COR-L47 (cell line): ENCODE measurements around the gene PRKAR2A.
"Not testable (repeated sequence)": the region's sequence is repeated elsewhere in the genome, so short reads cannot be mapped to it uniquely, and the experiment has no call there.

Experiments
- DNase-seq: peaks from one replicate; lab custom pipeline; 2025; lab: John Stamatoyannopoulos, UW

PRKAR2A gene

DNA sequence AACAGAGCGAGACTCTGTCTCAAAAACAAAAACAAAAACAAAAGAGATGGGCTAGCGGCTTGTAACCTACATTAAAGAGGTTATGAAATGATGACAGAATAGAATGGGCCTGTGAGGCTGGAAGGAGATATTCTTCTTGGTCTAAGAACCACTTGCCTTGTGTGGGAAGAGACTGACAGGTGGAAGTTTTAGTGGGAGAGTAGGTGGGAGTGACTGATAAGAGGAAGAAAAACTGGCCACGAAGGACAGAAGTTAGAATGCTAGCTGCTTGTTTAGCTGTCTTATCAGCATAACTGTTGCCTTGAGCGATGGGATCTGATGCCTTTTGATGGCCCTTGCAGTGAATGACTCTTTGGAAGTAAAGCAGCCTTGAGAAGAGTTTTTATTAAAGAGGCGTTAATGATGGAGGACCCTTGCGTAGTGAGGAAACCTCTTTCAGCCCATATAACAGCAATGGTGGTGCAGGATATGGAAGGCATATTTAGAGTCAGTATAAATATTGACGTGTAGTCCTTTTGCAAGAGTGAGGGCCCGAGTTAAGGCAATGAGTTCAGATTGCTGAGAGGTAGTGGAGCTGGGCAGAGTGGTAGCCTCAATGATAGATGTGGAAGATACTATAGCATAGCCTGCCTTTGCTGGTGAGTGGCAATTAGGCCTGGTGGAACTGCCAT, 122.4 kb downstream of the PRKAR2A start:
- DNase-seq, result not testable (repeated sequence)

DNA sequence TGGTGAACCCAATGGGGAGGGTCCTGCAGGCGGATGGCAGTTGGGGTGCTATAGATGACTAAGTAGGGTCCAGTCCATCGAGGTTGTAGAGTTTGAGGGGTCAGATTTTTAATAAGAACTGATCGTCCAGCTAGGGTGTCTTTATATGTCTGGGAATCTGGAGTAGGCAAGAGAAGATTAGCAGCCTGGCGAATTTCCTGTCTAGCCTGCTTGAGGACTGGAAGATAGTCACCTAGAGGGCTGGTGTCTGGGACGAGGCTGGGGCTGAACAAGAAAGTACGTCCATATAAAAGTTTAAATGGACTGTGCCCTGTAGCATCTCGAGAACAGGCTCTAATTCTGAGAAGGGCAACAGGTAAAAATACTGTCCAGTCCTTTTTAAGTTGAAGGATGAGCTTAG, 123.9 kb downstream of the PRKAR2A start:
- DNase-seq, result no peak

DNA sequence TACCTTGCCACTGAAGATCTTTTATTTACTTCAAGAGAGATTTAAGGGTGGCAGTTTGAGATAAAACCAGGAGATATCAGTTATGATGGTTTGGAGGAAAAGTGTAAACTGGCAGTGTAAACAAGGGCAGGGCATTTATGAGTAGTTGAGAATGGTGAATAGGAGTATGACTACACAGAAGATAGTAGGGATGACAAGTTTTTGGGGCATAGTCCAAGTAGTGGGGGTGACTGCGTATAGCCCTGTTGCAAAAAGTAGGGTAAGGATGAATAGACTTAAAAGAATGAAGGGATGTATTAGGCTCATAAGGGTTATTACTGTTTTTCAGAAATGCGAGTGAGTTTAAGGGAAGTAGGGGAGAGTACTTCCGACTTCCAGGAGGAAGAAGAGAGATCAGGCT, 124.4 kb downstream of the PRKAR2A start:
- not testable (repeated sequence) for DNase-seq

DNA sequence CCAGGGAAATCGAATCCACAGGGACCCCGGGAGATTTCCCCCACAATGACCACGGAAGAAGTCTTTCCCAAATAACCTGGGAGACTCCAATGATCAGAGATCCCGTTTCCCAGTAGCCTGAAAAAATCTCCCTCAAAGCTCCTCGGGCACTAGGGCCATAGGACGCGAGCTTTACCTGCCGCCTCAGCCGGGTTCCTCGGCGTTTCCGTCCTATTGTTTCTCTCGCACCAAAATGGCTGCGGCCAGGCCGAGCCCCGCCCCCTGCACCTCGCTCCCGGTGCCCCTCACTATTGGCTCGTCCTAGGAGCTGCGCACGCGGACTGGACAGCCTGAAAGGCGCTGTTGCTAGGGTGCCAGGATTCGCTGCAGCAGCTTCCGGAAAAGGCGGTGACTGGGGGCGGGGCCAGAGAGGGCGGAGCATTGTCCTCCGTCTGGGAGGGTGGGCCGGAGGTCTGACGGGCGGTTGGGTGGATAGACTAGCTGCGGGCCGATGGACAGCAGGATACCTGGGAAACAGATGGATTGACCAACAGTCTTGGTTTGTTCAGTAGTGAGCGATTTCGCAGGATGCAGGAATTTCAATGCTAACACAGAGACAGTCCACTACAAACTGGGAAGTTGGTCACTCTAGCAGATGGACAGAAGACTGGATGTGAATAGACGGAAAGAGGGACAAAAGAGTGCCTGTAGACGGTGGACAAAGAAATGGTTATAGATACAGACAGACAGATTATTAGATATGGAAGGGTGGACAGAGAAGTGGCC, 130.5 kb downstream of the PRKAR2A start, which contains the start of gene IP6K2:
Gene IP6K2 (minus strand): TSS at position 240 of the 765 bp plus-strand sequence. CDS start 21,930 bp downstream, outside the sequence.
- DNase-seq, result peak; percentile 93

DNA sequence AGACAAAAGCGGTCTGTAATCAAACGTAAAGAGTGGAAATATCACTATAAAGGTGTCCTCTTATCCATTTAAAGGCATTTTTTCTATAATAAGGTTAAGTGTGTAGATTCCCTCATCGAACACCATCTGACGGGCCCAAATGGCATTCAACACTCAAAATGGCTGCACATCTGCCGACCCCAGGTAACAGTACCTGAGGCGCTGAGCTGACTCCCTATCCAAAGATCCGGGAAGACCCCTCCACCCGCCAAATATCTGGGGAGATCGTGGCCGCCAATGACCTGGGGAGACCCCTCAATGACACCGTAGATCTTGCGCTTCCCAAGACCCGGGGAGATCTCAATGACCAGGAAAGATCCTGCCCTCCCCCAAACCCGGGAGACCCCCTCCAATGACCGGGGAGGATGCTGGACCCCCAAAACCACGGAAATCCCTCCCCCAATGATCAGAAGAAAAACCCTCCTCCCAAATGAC, 131.1 kb downstream of the PRKAR2A start:
- no peak for DNase-seq

DNA sequence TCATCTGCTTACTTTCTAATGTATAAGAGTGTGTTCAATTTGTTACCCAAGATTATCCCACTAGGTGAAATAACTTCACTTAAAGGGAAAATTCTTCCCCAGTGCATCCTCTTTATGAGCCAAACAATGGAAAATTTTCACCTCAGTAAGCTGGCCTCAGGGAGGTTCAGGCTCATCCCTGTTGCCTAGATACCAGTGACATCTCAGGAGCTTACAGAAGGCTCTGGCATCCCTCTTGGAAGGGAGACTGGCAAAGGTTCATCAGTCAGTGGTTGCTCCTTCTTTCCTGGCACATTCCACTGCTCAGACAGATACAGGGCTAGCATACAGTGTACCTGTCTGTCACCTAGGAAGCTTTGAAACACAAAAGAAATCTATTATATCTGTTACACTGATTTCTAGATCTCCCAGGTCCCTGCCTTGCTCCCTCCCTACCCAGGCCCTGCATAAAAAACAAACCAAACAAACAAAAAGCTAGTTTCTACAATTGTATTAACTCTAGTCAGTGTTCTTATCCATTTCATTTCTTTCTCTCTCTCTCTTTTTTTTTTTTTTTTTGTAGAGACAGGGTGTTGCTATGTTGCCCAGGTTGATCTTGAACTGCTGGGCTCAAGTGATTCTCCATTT, 132.4 kb downstream of the PRKAR2A start:
- no peak for DNase-seq

DNA sequence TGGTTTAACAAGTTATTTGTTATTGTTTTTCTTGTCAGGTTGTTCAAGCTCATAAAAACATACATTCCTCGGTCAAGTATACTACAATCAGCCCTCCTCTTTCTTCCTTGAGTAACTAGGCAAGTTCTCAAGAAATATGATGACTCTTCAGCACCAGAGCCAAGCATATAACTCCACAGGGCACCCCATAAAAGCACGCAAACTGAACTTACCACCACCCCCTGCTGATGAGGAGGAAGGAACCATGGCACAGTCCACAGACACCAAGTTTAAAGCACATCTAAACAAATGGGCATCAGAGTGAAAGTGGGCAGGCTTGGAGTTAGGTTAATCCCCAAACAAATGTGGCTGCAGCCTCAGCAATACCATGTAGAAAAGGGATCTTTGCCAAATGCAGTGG, 135.9 kb downstream of the PRKAR2A start:
- DNase-seq, result no peak

DNA sequence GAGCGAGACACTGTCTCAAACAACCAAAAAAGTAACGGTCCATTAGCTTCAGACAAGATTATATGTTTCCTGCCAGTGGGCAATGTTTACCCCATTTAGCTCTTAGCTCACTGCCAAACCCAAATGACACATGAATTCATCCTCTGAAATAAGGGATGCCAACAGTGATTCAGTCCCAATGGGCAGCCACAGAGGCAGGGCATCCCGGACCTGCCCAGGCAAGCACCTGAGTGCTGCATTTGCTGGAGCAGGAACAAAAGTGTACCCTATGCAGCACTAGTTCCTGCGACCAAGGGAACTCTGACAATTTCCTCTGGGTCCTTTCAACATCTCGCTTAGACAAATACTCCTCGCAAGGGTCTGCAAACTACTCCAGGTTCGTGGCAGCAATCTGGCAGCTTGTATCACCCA, 138.6 kb downstream of the PRKAR2A start:
- no peak for DNase-seq

DNA sequence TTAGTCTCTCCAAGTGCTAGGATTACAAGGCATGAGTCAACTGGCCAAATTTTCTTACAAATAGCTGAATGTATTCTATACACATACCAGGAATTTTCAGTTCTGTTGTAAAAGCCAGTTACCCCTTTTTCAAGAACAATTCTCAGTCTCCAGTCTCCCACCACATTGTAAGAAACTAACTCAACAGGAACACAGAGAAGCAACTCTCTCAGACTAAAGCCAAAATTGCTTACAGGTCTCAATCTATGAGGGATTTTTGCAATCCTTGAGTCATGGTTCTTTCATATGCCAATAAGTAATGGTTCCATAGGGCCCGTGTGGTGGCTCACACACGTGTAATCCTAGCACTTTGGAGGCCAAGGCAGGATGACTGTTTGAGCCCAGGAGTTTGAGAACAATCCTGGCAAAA, 139.2 kb downstream of the PRKAR2A start:
- no peak for DNase-seq

DNA sequence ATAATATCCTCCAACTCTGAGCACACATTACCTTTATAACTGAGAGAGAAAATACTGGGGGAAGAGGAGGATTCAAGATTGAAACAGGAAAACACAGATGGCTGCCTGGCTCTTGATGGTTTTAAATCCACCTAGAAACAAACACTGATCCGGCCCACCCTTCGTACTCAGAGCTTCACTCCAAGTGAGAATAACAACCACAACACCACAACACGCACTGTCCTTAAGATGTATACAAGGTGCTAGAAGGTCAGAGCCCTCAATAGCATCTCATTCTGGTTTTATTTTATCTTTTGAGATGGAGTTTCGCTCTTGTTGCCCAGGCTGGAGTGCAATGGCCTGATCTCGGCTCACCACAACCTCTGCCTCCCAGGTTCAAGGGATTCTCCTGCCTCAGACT, 140.5 kb downstream of the PRKAR2A start:
- no peak for DNase-seq

DNA sequence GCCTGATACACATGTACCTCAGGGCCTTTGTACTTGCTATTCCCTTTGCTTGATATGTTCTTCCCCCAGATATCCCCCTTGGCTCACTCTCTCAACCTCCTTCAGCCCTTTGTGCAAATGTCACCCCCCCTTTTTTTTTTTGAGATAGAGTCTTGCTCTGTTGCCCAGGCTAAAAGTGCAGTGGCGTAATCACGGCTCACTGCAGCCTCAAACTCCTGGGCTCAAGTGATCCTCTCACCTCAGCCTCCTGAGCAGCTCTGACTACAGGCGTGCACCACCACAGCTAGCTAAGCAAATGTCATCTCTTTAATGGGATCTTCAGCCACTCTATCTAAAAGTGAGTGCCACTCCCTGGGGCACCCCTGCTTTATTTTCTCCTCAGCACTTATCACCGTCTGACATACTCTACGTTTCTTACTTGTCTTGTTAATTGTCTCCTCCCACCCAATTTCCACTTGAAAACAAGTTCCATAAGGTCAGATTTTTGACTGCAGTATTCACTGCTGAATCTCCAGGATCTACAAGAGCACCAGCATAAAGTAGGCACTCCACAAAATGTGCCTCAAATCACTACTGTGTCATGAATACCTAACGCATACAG, 145.3 kb downstream of the PRKAR2A start:
- DNase-seq, result no peak

DNA sequence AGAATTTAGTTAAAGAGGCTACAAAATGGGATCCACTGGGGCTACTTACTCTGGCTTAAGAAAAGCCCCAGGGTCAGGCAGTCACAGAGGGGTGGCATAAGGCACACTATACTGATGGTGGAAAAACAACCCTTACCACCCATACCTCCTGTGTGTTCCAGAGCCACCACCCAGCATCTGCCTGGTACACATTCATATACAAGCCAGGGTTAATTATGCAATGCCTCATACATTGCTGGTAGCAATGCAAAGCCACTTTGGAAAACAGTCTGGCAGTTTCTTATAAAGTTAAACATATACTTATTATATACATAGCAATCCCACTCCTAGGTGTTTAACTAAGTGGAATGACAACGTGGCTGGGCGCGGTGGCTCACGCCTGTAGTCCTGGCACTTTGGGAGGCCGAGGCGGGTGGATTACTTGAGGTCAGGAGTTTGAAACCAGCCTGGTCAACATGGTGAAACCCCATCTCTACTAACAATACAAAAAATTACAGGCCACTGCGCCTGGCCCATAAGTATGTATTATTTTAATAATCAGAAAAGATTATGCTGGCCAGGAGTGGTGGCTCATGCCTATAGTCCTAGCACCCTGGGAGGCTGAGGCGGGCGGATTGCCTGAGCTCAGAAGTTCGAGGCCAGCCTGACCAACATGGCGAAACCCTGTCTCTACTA, 146.8 kb downstream of the PRKAR2A start:
- no peak for DNase-seq

DNA sequence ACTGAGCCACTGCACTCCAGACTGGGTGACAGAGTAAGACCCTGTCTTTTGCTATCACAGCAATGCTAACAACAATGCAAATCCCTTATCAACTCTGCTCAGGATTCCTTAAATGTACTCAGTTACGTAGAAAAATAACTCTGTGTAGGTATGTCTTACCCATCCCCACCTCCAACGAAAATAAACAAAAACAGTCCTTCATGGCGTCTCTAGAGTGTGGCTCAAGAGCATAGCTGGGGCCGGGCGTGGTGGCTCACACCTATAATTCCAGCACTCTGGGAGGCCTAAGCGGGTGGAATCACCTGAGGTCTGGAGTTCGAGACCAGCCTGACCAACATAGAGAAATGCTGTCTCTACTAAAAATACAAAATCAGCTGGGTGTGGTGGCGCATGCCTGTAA, 148.8 kb downstream of the PRKAR2A start:
- no peak for DNase-seq

DNA sequence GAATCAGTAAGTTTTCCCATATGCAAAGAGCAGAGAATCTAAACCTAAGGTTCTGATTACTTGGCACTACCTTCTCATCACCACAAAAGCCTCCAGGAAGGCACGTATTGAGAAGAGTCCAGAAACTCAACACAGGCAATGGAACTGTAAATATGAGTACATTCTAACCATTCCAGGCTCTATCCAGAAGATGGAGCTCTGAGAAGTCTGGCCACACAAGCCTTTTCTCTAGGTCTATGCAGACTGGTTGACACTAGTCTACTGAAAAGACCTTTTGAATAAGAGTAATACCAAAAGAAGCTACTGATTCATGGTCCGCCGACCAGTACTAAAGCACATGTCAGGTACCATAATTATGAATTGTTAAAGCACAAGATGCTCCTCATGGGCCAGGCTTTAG, 149.7 kb downstream of the PRKAR2A start:
- DNase-seq, result no peak

DNA sequence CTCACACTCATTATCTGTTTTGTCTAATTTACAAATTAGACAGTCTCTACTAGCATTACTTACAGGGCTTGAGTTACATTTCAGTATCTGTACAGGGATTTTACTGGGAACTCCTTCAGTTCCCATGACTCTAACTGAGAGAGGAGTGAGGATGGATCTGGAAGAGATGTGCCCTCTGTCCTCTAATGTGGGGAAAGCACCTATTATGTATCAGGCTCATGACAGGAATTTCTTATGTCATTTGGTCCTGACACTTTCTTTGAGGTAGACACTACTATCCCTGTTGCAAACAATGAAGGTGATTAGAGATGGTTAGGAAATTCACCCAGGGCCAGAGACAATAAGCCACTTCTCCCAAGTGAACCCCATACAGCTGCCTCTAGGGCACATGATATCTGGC, 151.1 kb downstream of the PRKAR2A start:
- no peak for DNase-seq
